ENCODE data around the gene CTSF. TPM values are rescaled to one million over a fixed set of nuclear protein-coding genes. Genes with fewer than 3 reads are reported as not detected.
A peak's percentile ranks its signal among the peaks of the same experiment; 100 is the strongest.

Gene CTSF
- total RNA-seq, 2 experiments from 2014 or later = 16.0 to 16.8 TPM

DNA sequence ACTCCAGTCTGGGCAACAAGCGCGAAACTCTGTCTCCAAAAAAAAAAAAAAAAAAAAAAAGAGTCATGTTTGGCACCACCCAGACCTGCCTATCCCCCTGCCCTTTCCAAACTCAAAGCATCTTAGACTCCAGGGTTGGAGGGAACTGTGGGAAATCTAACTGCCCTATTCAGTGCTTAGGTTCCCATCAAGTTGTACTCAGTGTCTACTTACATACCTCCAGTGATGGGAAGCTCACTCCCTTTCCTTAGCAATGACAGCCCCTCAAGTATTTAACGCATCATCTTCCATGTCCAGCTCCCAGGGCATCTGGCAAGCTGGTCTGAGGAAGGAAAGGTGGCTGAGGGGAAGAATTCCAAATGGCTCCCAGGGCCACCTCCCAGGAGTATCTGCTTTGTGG, 18.7 kb downstream of the CTSF start:
- ChIA-PET POLR2A (no interaction called here), CTCF (no interaction called here)
- DNase-seq = no peak
- intact Hi-C loops (cut with DNase I, micrococcal nuclease) = no loop called here
- H3K4me3 ChIP-seq (ENCODE audit: low read length) = no peak overlapping the region
- no peaks in the 10 kb centered on the region for H3K9me3 ChIP-seq (ENCODE audit: control insufficient read depth in 1 of 2, insufficient read depth in 1 of 2, low read length in 2 of 2)
- no peak for ATAC-seq (ENCODE audit: poor library complexity)
- no peak overlapping the region for H3K27ac ChIP-seq (ENCODE audit: low read depth in 1 of 2, low read length in 2 of 2)
- Mint-ChIP-seq H3K36me3 (ENCODE audit: low read depth) (no peaks in the 10 kb centered on the region), H3K27me3 (no peaks in the 10 kb centered on the region), H3K4me3 (no peak overlapping the region), H3K4me1 (ENCODE audit: low read depth) (peaks cover 6% of the 10 kb centered on the region), H3K27ac (no peak overlapping the region), H3K9me3 (no peaks in the 10 kb centered on the region)
- no peaks in the 10 kb centered on the region for H3K36me3 ChIP-seq (ENCODE audit: insufficient read depth, low read length)
- H3K4me1 ChIP-seq (ENCODE audit: insufficient read depth, low read length) = peaks cover 21% of the 10 kb centered on the region
- TF ChIP-seq, protein P1, sequence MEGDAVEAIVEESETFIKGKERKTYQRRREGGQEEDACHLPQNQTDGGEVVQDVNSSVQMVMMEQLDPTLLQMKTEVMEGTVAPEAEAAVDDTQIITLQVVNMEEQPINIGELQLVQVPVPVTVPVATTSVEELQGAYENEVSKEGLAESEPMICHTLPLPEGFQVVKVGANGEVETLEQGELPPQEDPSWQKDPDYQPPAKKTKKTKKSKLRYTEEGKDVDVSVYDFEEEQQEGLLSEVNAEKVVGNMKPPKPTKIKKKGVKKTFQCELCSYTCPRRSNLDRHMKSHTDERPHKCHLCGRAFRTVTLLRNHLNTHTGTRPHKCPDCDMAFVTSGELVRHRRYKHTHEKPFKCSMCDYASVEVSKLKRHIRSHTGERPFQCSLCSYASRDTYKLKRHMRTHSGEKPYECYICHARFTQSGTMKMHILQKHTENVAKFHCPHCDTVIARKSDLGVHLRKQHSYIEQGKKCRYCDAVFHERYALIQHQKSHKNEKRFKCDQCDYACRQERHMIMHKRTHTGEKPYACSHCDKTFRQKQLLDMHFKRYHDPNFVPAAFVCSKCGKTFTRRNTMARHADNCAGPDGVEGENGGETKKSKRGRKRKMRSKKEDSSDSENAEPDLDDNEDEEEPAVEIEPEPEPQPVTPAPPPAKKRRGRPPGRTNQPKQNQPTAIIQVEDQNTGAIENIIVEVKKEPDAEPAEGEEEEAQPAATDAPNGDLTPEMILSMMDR (IDR thresholded peaks at IDR 0.05) = no peak
- H3K27me3 ChIP-seq (ENCODE audit: control insufficient read depth in 1 of 2, insufficient read depth in 2 of 2, low read length in 2 of 2) = no peaks in the 10 kb centered on the region

- Histone ChIP-seq H3K4me1 (ENCODE audit: insufficient read depth, low read length) (peaks cover 28% of the 10 kb centered on the region), H3K36me3 (ENCODE audit: insufficient read depth, low read length) (no peaks in the 10 kb centered on the region), H3K27ac (ENCODE audit: low read depth in 1 of 2, low read length in 2 of 2) (no peak overlapping the region), H3K4me3 (ENCODE audit: low read length) (no peak overlapping the region), H3K9me3 (ENCODE audit: control insufficient read depth in 1 of 2, insufficient read depth in 1 of 2, low read length in 2 of 2) (no peaks in the 10 kb centered on the region), H3K27me3 (ENCODE audit: control insufficient read depth in 1 of 2, insufficient read depth in 2 of 2, low read length in 2 of 2) (no peaks in the 10 kb centered on the region)
- peaks cover 11% of the 10 kb centered on the region for H3K4me1 Mint-ChIP-seq (ENCODE audit: low read depth)
- ChIA-PET POLR2A (no interaction called here), CTCF (no interaction called here)
- peak overlapping the region; percentile 18 for H3K27ac Mint-ChIP-seq
- ATAC-seq (ENCODE audit: poor library complexity) (no peak), DNase-seq (no peak)
- intact Hi-C loops (cut with DNase I, micrococcal nuclease) = no loop called here
- peak overlapping the region; percentile 74 for H3K4me3 Mint-ChIP-seq
- TF ChIP-seq, protein P1 (IDR thresholded peaks at IDR 0.05) = no peak
- H3K9me3 Mint-ChIP-seq = no peaks in the 10 kb centered on the region
- H3K27me3 Mint-ChIP-seq = no peaks in the 10 kb centered on the region
- H3K36me3 Mint-ChIP-seq (ENCODE audit: low read depth) = no peaks in the 10 kb centered on the region
These were observed 19.4 kb downstream of the CTSF start for GRCh38 chr11:66548774-66549630.

- POLR2A ChIA-PET = no interaction called here
- Mint-ChIP-seq H3K9me3 (no peaks in the 10 kb centered on the region), H3K4me3 (peak overlapping the region; percentile 74), H3K36me3 (ENCODE audit: low read depth) (peaks cover 7% of the 10 kb centered on the region), H3K4me1 (ENCODE audit: low read depth) (peaks cover 21% of the 10 kb centered on the region), H3K27me3 (no peaks in the 10 kb centered on the region), H3K27ac (no peak overlapping the region)
- Histone ChIP-seq H3K27me3 (ENCODE audit: control insufficient read depth in 1 of 2, insufficient read depth in 2 of 2, low read length in 2 of 2) (no peaks in the 10 kb centered on the region), H3K4me1 (ENCODE audit: insufficient read depth, low read length) (peaks cover 38% of the 10 kb centered on the region), H3K36me3 (ENCODE audit: insufficient read depth, low read length) (peaks cover under 1% of the 10 kb centered on the region), H3K9me3 (ENCODE audit: control insufficient read depth in 1 of 2, insufficient read depth in 1 of 2, low read length in 2 of 2) (no peaks in the 10 kb centered on the region), H3K4me3 (ENCODE audit: low read length) (no peak overlapping the region), H3K27ac (ENCODE audit: low read depth in 1 of 2, low read length in 2 of 2) (no peak overlapping the region)
- ATAC-seq (ENCODE audit: poor library complexity) (no peak), DNase-seq (no peak)
- TF ChIP-seq, protein P1 (IDR thresholded peaks at IDR 0.05) = no peak
- intact Hi-C loops (cut with DNase I, micrococcal nuclease) = no loop called here
- CTCF ChIA-PET = no interaction called here
These were observed 20.4 kb downstream of the CTSF start for GRCh38 chr11:66548041-66548440.

Data from CD4-positive, alpha-beta T cell (primary cell).